ENCODE measurements around the gene BCAS3. TPM values are rescaled to one million over a fixed set of nuclear protein-coding genes. Genes with fewer than 3 reads are reported as not detected.

BCAS3 gene
- total RNA-seq, 1 experiment from 2014 or later = 26.3 TPM

- H3K9ac ChIP-seq (ENCODE audit: low read length) = peak overlapping the region; percentile 28
- peak; percentile 89 for DNase-seq (ENCODE audit: low read depth, low spot score)
- POLR2A ChIA-PET = no interaction called here
- no peaks in the 10 kb centered on the region for H3K9me2 ChIP-seq (ENCODE audit: insufficient read depth)
- TF ChIP-seq EZH2phosphoT487 (IDR thresholded peaks at IDR 0.05; ENCODE audit: borderline replicate concordance) (no peak), CEBPB (IDR thresholded peaks at IDR 0.05; ENCODE audit: low read depth) (no peak), REST (IDR thresholded peaks at IDR 0.05; ENCODE audit: low read depth) (no peak), TCF7L2 (IDR thresholded peaks at IDR 0.05; ENCODE audit: borderline replicate concordance, extremely low read depth, insufficient read depth, insufficient read length) (no peak), FOSL1 (IDR thresholded peaks at IDR 0.05; ENCODE audit: low read depth) (no peak), SP1 (IDR thresholded peaks at IDR 0.05; ENCODE audit: low read depth) (no peak), JUND (IDR thresholded peaks at IDR 0.05) (no peak), SIN3A (IDR thresholded peaks at IDR 0.05; ENCODE audit: low read depth) (no peak), YY1 (IDR thresholded peaks at IDR 0.05; ENCODE audit: extremely low read depth, insufficient replicate concordance, low read depth, low read length) (peak; percentile 41), ZBTB33 (IDR thresholded peaks at IDR 0.05; ENCODE audit: extremely low read depth, insufficient replicate concordance, low read length) (no peak), RAD21 (IDR thresholded peaks at IDR 0.05; ENCODE audit: low read depth) (peak; percentile 99), ELF1 (IDR thresholded peaks at IDR 0.05; ENCODE audit: borderline replicate concordance, low read depth) (no peak), POLR2AphosphoS5 (IDR thresholded peaks at IDR 0.05; ENCODE audit: low read depth, low read length) (peak; percentile 39; the same call in 1 of the 2 replicates), CTCF (IDR thresholded peaks at IDR 0.05 in 2 of 3, conservative IDR thresholded peaks at IDR 0.05 in 1 of 3; ENCODE audit: borderline replicate concordance in 1 of 3, insufficient read depth in 1 of 3, low read depth in 2 of 3, low read length in 2 of 3) (peak; percentile 96 to 100 (median 99)), CBX3 (IDR thresholded peaks at IDR 0.05; ENCODE audit: low read depth) (0 out of 2 replicates have a peak, but pooled peaks have one; percentile 50)
- peak overlapping the region in 1 of 2 experiments; percentile 20; a peak in 2 of 4 replicates for H3K4me3 ChIP-seq (replicated peaks in 1 of 2; ENCODE audit: low read depth in 1 of 2, low read length in 2 of 2)
- H3K9me3 ChIP-seq (ENCODE audit: control insufficient read depth in 1 of 2, insufficient read depth in 1 of 2, low read depth in 1 of 2, low read length in 2 of 2) = no peaks in the 10 kb centered on the region
- H4K20me1 ChIP-seq (ENCODE audit: insufficient read depth) = no peaks in the 10 kb centered on the region
- no peaks in the 10 kb centered on the region for H3K79me2 ChIP-seq (ENCODE audit: insufficient read depth, low read length)
- H3K4me1 ChIP-seq (ENCODE audit: control insufficient read depth in 1 of 2, insufficient read depth in 2 of 2, low read length in 2 of 2) = peaks cover 43 to 49% of the 10 kb centered on the region in 2 experiments
- no TSS peak for BruUV-seq (replicated peaks)
- peak; percentile 85 for ATAC-seq
- no peaks in the 10 kb centered on the region for H3K36me3 ChIP-seq (ENCODE audit: control insufficient read depth in 1 of 2, insufficient read depth in 2 of 2, low read length in 2 of 2)
- CTCF ChIA-PET = interaction anchor here (0.7 to 5.0 kb wide), 11 partner anchors 8 to 693 kb away, joined by 3 to 28 read pairs (median 5); no protein-coding TSS in a partner anchor
- intact Hi-C loops (cut with micrococcal nuclease) = loop anchor here (1.0 kb wide), 3 partner anchors 135 to 693 kb away; no protein-coding TSS in a partner anchor
- H2AFZ ChIP-seq (ENCODE audit: low read depth, low read length, poor library complexity, severe bottlenecking) = peak overlapping the region; percentile 81
- H3K4me2 ChIP-seq (ENCODE audit: low read length) = peak overlapping the region; percentile 62
- no peaks in the 10 kb centered on the region for H3K27me3 ChIP-seq (ENCODE audit: insufficient read depth, low read length)
- RAD21 ChIA-PET (ENCODE audit: low non-redundant PET in 1 of 2, low total read pairs in 2 of 2, uncharacterized antibody in 2 of 2, unreplicated experiment in 2 of 2) = interaction anchor here (0.9 to 1.3 kb wide), 4 partner anchors 134 to 167 kb away, joined by 3 to 6 read pairs (median 4); no protein-coding TSS in a partner anchor
- H3K27ac ChIP-seq (ENCODE audit: low read depth, low read length) = peak overlapping the region; percentile 71
Observed at GRCh38 chr17:61416540-61417363, 739.1 kb downstream of the BCAS3 start.

All from HCT116 (cell line).